Esophagus muscularis mucosa (tissue), 3 donors: ENCODE results near the gene SYPL2.

Source experiments
- CTCF ChIP-seq, 3 experiments: fragments of 200-600 bp in 2 of 3; fragments of 450-650 bp in 1 of 3; sonication (generic) in 2 of 3; IDR thresholded peaks; one replicate each; pipeline ENCODE4 v1.5.1; 2017 to 2019; ENCODE audit warnings: antibody characterized with exemption in 3 of 3, mild to moderate bottlenecking in 2 of 3, moderate library complexity in 1 of 3
- POLR2A ChIP-seq: fragments of 450-650 bp; IDR thresholded peaks from one replicate; pipeline ENCODE4 v1.6.1; 2017; ENCODE audit warnings: antibody characterized with exemption, moderate library complexity, mild to moderate bottlenecking, low read depth

GRCh38 chr1:109472779-109473178 lies 6.4 kb downstream of the SYPL2 start:
- TF ChIP-seq CTCF (IDR thresholded peaks at IDR 0.05) (no peak), POLR2A (no peak)
